Loucy (cell line): ENCODE data around the gene OR8G5.
"Not testable (repeated sequence)": the region's sequence is repeated elsewhere in the genome, so short reads cannot be mapped to it uniquely, and the experiment has no call there.

Experiments used
- H2AFZ ChIP-seq: fragments of 200-600 bp; sonication (generic); 2 replicates; pipeline ENCODE4 v1.6.0; 2016; ENCODE audit warnings: antibody characterized with exemption, mild to moderate bottlenecking, low read length, moderate library complexity
- H3F3A ChIP-seq: fragments of 200-600 bp; 2 replicates; pipeline ENCODE4 v1.6.0; 2016; ENCODE audit warnings: antibody characterized with exemption, low read depth, mild to moderate bottlenecking
- H3K27me3 ChIP-seq: fragments of 200-600 bp; sonication (generic); 2 replicates; pipeline ENCODE4 v1.6.1; 2014; ENCODE audit warnings: low read length, mild to moderate bottlenecking; ENCODE audit not compliant: insufficient read depth, poor library complexity, severe bottlenecking
- H3K36me3 ChIP-seq: fragments of 200-600 bp; sonication (generic); 2 replicates; pipeline ENCODE4 v1.6.1; 2016; ENCODE audit warnings: low read length; ENCODE audit not compliant: insufficient read depth
- H3K4me1 ChIP-seq: fragments of 200-600 bp; sonication (generic); 2 replicates; pipeline ENCODE4 v1.5.1; 2014; ENCODE audit warnings: low read length, mild to moderate bottlenecking; ENCODE audit not compliant: insufficient read depth, poor library complexity, severe bottlenecking
- H3K4me2 ChIP-seq: fragments of 200-600 bp; sonication (generic); 2 replicates; pipeline ENCODE4 v1.6.0; 2014; ENCODE audit warnings: antibody characterized with exemption, low read length, low read depth, mild to moderate bottlenecking; ENCODE audit not compliant: poor library complexity, severe bottlenecking
- H3K4me3 ChIP-seq: fragments of 200-600 bp; sonication (generic); 2 replicates; pipeline ENCODE4 v1.5.1; 2014; ENCODE audit warnings: low read length, mild to moderate bottlenecking, mixed read lengths; ENCODE audit not compliant: poor library complexity, severe bottlenecking
- H3K79me2 ChIP-seq: fragments of 200-600 bp; sonication (generic); 2 replicates; pipeline ENCODE4 v1.6.1; 2014; ENCODE audit warnings: low read length; ENCODE audit not compliant: insufficient read depth
- H3K9ac ChIP-seq: fragments of 200-600 bp; sonication (generic); 2 replicates; pipeline ENCODE4 v1.6.0; 2014; ENCODE audit warnings: mild to moderate bottlenecking, low read depth, low read length, moderate library complexity; ENCODE audit not compliant: poor library complexity, severe bottlenecking
- H3K9me2 ChIP-seq: fragments of 200-600 bp; sonication (generic); replicated peaks from 2 replicates; pipeline ENCODE4 v1.6.1; 2016; ENCODE audit warnings: low read depth, low read length, mixed read lengths
- H3K9me3 ChIP-seq: fragments of 200-600 bp; sonication (generic); 2 replicates; pipeline ENCODE4 v1.6.1; 2014; ENCODE audit warnings: mild to moderate bottlenecking, antibody characterized with exemption, low read length, low read depth; ENCODE audit not compliant: insufficient read depth
- H4K20me1 ChIP-seq: fragments of 200-600 bp; sonication (generic); 2 replicates; pipeline ENCODE4 v1.6.0; 2014; ENCODE audit warnings: antibody characterized with exemption, low read length, mild to moderate bottlenecking; ENCODE audit not compliant: insufficient read depth, poor library complexity, severe bottlenecking
- EZH2phosphoT487 ChIP-seq: fragments of 200-600 bp; IDR thresholded peaks from 2 replicates; pipeline ENCODE4 v1.6.1; 2018; ENCODE audit warnings: antibody characterized with exemption, mild to moderate bottlenecking, moderate library complexity, borderline replicate concordance
- TF ChIP-seq, protein P1 (sequence below): fragments of 200-600 bp; sonication (generic); conservative IDR thresholded peaks from 2 replicates; pipeline ENCODE4 v1.5.1; 2014; ENCODE audit warnings: mild to moderate bottlenecking, antibody characterized with exemption, low read length

The OR8G5 gene

GRCh38 chr11:124233376-124233775 is 22.8 kb upstream of the OR8G5 start:
- Histone ChIP-seq H3K27me3 (no peaks in the 10 kb centered on the region), H4K20me1 (no peaks in the 10 kb centered on the region), H3K9me3 (no peaks in the 10 kb centered on the region), H3K79me2 (no peaks in the 10 kb centered on the region), H3F3A (no peaks in the 10 kb centered on the region), H2AFZ (no peak overlapping the region), H3K9me2 (no peaks in the 10 kb centered on the region), H3K4me2 (no peak overlapping the region), H3K9ac (no peak overlapping the region), H3K4me1 (no peaks in the 10 kb centered on the region), H3K4me3 (no peak overlapping the region), H3K36me3 (no peaks in the 10 kb centered on the region)
- no peak for TF ChIP-seq EZH2phosphoT487
- TF ChIP-seq, protein P1, sequence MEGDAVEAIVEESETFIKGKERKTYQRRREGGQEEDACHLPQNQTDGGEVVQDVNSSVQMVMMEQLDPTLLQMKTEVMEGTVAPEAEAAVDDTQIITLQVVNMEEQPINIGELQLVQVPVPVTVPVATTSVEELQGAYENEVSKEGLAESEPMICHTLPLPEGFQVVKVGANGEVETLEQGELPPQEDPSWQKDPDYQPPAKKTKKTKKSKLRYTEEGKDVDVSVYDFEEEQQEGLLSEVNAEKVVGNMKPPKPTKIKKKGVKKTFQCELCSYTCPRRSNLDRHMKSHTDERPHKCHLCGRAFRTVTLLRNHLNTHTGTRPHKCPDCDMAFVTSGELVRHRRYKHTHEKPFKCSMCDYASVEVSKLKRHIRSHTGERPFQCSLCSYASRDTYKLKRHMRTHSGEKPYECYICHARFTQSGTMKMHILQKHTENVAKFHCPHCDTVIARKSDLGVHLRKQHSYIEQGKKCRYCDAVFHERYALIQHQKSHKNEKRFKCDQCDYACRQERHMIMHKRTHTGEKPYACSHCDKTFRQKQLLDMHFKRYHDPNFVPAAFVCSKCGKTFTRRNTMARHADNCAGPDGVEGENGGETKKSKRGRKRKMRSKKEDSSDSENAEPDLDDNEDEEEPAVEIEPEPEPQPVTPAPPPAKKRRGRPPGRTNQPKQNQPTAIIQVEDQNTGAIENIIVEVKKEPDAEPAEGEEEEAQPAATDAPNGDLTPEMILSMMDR = no peak

DNA sequence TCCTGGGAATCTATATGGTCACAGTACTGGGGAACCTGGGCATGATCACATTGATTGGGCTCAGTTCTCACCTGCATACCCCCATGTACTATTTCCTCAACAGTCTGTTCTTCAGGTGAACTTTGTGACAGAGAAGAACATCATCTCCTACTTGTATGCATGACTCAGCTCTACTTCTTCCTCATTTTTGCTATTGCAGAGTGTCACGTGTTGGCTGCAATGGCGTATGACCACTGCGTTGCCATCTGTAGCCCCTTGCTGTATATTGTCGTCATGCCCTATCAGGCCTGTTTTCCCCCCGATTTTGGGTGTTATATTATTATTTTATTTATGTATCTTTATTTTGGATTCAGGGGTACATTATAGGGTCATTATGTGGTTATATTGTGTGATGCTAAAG is 17.7 kb upstream of the OR8G5 start:
- Histone ChIP-seq H3F3A (no peaks in the 10 kb centered on the region), H3K36me3 (no peaks in the 10 kb centered on the region), H4K20me1 (no peaks in the 10 kb centered on the region), H3K9me3 (no peaks in the 10 kb centered on the region), H2AFZ (no peak overlapping the region), H3K27me3 (no peaks in the 10 kb centered on the region), H3K4me2 (no peak overlapping the region), H3K9me2 (no peaks in the 10 kb centered on the region), H3K9ac (no peak overlapping the region), H3K4me3 (no peak overlapping the region), H3K4me1 (no peaks in the 10 kb centered on the region), H3K79me2 (no peaks in the 10 kb centered on the region)
- no peak for TF ChIP-seq EZH2phosphoT487
- TF ChIP-seq, protein P1 = no peak

GRCh38 chr11:124240621-124241397 is 15.4 kb upstream of the OR8G5 start, which contains the start of gene OR8G1:
Gene OR8G1, plus strand, starts transcription at chr11:124241095. Its CDS starts 8,581 bp downstream, at chr11:124249676.
- Histone ChIP-seq H3K9me3 (no peaks in the 10 kb centered on the region), H3K9ac (no peak within 1 kb of the TSS), H3K36me3 (no peaks in the 10 kb centered on the region), H2AFZ (no peak within 1 kb of the TSS), H3K9me2 (no peaks in the 10 kb centered on the region), H4K20me1 (no peaks in the 10 kb centered on the region), H3K4me3 (no peak within 1 kb of the TSS), H3K27me3 (no peaks in the 10 kb centered on the region), H3K4me2 (no peak within 1 kb of the TSS), H3K79me2 (no peaks in the 10 kb centered on the region), H3K4me1 (no peaks in the 10 kb centered on the region), H3F3A (no peaks in the 10 kb centered on the region)
- TF ChIP-seq EZH2phosphoT487 = no peak
- TF ChIP-seq, protein P1 = no peak

GRCh38 chr11:124249869-124250268 is 6.3 kb upstream of the OR8G5 start:
- not testable (repeated sequence) for H3K4me3 ChIP-seq, H3K27me3 ChIP-seq, H4K20me1 ChIP-seq, H3K79me2 ChIP-seq, H3K9me3 ChIP-seq, H3F3A ChIP-seq, H3K4me1 ChIP-seq, H3K9ac ChIP-seq, H2AFZ ChIP-seq, H3K36me3 ChIP-seq, H3K9me2 ChIP-seq, H3K4me2 ChIP-seq

DNA sequence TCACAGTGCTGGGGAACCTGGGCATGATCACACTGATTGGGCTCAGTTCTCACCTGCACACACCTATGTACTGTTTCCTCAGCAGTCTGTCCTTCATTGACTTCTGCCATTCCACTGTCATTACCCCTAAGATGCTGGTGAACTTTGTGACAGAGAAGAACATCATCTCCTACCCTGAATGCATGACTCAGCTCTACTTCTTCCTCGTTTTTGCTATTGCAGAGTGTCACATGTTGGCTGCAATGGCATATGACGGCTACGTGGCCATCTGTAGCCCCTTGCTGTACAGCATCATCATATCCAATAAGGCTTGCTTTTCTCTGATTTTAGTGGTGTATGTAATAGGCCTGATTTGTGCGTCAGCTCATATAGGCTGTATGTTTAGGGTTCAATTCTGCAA is 8.9 kb downstream of the OR8G5 start:
- not testable (repeated sequence) for H3K36me3 ChIP-seq, H3K9ac ChIP-seq, H3K79me2 ChIP-seq, H2AFZ ChIP-seq, H3F3A ChIP-seq, H3K4me1 ChIP-seq, H3K4me2 ChIP-seq, H4K20me1 ChIP-seq, H3K9me2 ChIP-seq, H3K27me3 ChIP-seq, H3K4me3 ChIP-seq, H3K9me3 ChIP-seq
